Activated CD8-positive, alpha-beta memory T cell treated with anti-CD3 and anti-CD28 coated beads for 36 hours (primary cell): ENCODE results near the gene PAXX. TPM values are rescaled to one million over a fixed set of nuclear protein-coding genes. Genes with fewer than 3 reads are reported as not detected.

Experiments used
- CTCF ChIA-PET: fragments of 350-600 bp; sonication (Branson Sonifier 250); formaldehyde crosslinking; loops from one replicate; lab custom pipeline; 2021; ENCODE audit warnings: antibody characterized with exemption; lab: Charles Lee
- POLR2A ChIA-PET: fragments of 350-600 bp; sonication (Branson Sonifier 250); formaldehyde crosslinking; loops from one replicate; lab custom pipeline; 2021; ENCODE audit warnings: antibody characterized with exemption; lab: Charles Lee
- total RNA-seq, 2 experiments: library from RNA; stranded (reverse); gene quantifications; one replicate each; pipeline ENCODE4 v1.2.3, GENCODE V29; 2021

PAXX gene
- total RNA-seq, 2 experiments from 2014 or later = 66.9 to 74.6 TPM

DNA sequence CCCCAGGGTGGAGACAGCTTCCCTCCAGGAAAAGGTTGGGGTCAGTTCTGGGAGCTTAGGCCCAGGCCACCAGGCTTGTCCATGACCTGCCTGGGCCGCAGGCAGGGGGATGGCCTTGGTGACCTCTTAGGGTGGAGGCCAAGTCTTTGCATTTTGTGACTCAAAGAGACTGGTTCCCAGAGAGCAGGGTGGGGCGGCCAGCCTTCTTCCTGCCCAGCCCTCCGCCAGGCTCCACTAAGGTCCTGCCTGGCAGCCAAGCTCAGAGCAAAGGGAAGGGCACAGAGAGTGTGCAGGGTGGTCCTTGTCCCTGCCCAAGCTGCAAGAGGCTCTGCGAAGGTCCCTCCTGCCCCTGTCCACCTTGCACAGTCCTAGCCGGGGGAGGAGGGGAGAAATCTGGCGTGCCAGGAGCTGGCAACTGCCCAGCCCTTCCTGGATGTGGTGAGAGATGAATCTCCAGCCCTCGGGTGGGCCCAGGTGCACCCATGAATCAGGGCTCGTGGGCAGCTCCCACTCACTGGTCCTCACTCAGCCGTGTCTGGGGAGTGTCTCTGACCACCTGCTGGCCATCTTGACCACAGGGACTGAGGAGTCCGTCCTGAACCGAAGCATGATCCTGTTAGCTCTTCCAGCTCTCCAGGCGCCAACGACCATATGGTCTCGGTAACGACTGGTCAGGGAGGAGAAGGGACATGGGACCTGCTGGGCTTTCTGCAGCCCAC, 17.2 kb upstream of the PAXX start:
- CTCF ChIA-PET = interaction anchor here (0.5 to 3.1 kb wide), 16 partner anchors 10 to 248 kb away, joined by 3 to 17 read pairs (median 4); partner anchors contain the start of genes ABCA2, C8G, CLIC3 and FUT7

DNA sequence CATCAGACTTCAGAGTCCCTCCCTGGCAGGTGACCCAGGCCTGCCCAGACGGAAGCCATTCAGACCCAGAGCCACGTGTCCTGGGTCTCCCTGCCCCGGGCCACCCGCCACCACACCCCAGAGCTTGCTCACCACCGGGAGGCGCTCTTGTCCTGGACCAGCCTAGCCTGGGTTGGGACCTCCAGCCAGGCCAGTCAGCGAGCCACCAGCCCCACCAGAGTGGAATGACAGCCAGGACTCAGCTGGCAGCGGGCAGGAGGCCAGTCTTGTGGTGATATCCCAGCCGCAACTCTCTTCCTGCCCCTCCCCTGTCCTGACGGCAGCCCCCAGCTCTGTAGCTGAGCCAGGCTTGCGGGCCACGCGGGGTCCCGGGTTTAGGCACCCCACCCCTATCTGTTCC, 16.6 kb upstream of the PAXX start:
- POLR2A ChIA-PET = no interaction called here
- CTCF ChIA-PET = interaction anchor here (0.5 to 3.1 kb wide), 17 partner anchors 9 to 249 kb away, joined by 3 to 17 read pairs (median 5); partner anchors contain the start of genes ABCA2, CLIC3, FUT7 and PAXX

More for the DNA sequence above, 17.2 kb upstream of the PAXX start:
- POLR2A ChIA-PET = no interaction called here

DNA sequence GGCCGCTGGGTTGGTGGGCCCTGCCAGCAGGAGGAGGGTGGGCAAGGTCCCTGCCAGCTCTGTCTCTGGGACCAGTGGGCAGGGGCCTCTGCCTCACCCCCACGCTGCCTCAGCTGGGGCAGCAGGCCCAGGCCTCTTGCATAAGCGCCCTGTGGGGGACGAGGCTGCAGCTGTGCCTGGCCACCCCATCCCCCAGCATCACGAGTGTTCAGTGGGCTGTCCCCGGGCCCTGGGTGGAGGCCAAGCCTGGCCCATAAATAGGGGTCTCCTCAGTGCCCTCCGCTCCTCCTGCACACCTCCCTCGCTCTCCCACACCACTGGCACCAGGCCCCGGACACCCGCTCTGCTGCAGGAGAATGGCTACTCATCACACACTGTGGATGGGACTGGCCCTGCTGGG, 15.0 kb upstream of the PAXX start, which contains the start of gene PTGDS:
Gene PTGDS, plus strand, starts transcription at position 282 of the 400 bp plus-strand sequence. Its CDS starts 75 bp downstream, at position 357.
- CTCF ChIA-PET = interaction anchor here (0.8 to 3.1 kb wide), 6 partner anchors 12 to 58 kb away, joined by 4 to 17 read pairs (median 8); partner anchors contain the start of genes ABCA2, C8G and CLIC3
- POLR2A ChIA-PET = no interaction called here

DNA sequence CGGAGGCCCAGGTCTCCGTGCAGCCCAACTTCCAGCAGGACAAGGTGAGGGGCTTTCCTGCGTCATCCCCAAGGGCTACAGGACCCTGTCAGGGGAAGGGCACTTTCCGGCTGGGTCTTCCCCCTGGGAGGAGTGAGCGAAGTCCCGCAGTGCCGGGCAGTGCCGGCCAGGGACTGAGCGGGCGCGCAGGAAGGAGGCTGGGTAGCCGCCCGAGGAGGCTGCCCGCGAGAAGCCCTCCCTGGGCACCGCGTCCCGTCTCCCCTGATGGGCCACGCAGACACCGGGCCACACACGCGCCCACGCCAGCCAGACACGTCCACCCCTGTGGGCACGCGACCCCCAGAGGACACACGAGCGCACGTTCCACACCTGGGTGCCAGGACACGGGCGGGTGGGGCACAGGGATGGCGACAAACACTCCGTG, 14.6 kb upstream of the PAXX start:
- POLR2A ChIA-PET = interaction anchor here (1.2 kb wide), 1 partner anchor 15 kb away, joined by 3 read pairs; the partner anchor contains the start of gene PAXX
- CTCF ChIA-PET = interaction anchor here (1.2 kb wide), 1 partner anchor 9 kb away, joined by 5 read pairs; no protein-coding TSS in a partner anchor

DNA sequence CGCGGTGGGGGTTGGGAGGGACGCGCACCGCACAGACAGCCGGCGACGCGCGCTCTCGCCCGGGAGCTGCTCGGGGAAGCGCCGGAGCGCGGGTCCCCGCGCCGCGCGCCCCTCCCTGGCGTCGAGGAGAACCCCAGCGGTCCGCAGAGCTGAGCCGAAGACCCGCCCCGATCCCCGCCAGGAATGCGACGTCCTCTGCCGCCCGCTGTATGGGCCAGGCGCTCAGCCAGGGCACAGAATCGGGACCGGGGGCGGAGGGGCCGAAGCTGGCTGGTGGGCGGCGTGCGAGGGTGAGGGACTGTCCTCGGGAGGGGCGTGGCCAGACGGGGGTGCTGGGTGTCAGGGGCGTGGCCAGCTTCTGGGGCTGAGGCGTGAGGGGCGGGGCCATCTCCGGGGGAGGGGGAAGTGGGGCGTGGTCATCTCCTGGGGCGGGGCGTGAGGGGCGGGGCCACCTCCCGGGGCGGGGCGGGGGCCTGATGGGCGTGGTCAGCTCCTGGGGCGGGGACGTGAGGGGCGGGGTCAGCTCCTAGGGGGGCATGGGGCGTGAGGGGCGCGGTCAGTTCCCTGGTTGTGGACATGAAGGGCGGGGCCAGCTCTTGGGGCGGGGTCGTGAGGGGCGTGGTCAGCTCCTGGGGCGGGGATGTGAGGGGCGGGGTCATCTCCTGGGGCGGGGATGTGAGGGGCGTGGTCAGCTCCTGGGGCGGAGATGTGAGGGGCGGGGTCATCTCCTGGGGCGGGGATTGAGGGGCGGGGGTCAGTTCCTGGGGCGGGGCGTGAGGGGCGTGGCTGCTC, 14.0 kb upstream of the PAXX start:
- CTCF ChIA-PET = interaction anchor here (0.8 to 1.2 kb wide), 2 partner anchors 10 to 12 kb away, joined by 4 to 5 read pairs; no protein-coding TSS in a partner anchor
- POLR2A ChIA-PET = interaction anchor here (1.2 kb wide), 1 partner anchor 14 kb away, joined by 3 read pairs; the partner anchor contains the start of gene PAXX

DNA sequence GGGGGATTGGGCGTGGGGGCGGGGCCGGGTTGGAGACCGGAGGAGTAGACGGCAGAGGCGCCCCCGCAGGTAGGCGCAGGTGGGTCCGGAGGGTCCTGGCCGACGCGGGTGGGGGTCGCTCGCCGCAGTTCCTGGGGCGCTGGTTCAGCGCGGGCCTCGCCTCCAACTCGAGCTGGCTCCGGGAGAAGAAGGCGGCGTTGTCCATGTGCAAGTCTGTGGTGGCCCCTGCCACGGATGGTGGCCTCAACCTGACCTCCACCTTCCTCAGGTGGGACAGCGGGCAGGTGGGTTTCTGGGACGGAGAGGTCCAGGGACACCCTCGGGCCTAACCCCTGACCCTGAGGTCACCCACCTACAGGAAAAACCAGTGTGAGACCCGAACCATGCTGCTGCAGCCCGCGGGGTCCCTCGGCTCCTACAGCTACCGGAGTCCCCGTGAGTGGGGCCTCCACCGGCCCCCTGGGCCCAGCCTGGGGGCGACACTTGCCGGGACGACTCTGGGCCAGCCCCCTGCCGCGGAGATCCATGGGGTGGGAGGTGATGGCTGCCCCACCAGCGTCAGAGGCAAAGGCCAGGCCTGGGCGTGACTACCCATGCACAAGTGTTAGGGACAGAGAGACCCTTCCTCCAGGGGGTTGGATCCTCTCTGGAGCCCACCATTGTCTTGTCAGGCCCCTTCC, 13.2 kb upstream of the PAXX start:
- ChIA-PET POLR2A (interaction anchor here (1.2 kb wide), 1 partner anchor 14 kb away, joined by 3 read pairs; the partner anchor contains the start of gene PAXX), CTCF (interaction anchor here (0.8 to 1.2 kb wide), 2 partner anchors 10 to 13 kb away, joined by 4 to 5 read pairs; no protein-coding TSS in a partner anchor)

DNA sequence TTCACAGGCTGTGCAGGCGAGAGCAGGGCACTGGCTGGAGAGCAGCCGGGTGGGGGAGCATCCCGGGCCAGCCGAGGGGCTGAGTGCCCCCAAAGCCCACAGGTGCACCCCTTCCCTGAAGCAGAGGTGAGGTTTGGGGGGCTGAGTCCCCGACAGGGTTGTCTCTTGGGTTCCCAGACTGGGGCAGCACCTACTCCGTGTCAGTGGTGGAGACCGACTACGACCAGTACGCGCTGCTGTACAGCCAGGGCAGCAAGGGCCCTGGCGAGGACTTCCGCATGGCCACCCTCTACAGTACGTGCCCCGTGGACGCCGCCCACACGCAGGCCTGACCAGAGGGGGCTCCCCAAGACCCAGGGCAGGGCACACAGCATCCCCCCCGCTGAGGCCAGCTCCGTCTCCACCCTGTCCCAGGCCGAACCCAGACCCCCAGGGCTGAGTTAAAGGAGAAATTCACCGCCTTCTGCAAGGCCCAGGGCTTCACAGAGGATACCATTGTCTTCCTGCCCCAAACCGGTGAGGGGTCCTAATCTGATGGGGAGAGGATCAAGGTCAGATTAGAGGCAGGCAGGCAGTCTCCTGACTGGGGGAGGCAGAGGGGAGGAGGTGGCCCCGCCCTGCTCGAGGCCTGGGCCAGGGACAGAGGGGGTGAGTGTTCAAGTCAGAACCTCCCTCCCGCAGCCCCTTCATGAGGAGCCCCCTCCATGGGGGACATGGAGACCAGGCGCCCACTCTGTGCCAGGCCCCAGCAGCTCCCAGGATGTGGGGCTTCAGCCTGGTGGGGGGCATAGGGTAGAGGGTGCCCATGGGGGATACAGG, 12.2 kb upstream of the PAXX start:
- ChIA-PET POLR2A (no interaction called here), CTCF (no interaction called here)

DNA sequence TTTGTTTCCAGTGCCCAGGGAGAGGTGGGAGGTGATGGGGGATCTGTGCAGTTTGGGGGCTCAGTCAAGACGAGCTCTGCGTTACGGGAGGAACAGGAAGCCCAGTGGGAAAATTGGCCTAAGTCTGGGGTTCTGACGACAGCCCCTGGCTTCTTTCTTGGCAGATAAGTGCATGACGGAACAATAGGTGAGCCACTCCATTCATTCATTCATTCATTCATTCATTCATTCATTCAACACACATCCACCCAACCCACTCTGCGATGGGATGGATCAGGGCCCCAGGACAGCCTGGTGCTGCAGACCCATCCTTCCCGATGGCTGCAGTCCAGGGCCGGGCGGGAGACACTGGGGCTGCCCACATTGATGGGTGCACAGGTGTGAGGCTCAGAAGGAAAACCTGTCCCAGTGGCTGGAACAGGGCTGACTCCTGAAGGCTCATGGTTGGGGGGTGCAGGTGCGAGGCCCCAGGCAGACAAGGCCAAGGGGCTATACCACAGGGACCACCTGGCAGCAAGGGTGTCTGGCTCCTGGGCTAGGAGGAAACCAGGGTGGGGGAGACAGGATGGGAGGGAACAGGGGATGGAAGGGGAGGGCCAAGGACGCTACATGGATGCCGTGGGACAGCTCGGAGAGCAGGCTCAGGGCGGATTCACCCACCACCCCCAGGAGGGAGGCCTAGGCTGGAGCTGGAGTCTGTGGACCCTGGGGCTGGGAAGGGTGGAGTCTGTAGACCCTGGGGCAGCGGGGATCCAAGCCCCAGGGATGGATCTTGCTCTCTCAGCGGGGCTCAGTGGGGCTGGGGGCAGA, 11.3 kb upstream of the PAXX start:
- CTCF ChIA-PET = interaction anchor here (1.0 kb wide), 1 partner anchor 55 kb away, joined by 3 read pairs; no protein-coding TSS in a partner anchor
- POLR2A ChIA-PET = no interaction called here

DNA sequence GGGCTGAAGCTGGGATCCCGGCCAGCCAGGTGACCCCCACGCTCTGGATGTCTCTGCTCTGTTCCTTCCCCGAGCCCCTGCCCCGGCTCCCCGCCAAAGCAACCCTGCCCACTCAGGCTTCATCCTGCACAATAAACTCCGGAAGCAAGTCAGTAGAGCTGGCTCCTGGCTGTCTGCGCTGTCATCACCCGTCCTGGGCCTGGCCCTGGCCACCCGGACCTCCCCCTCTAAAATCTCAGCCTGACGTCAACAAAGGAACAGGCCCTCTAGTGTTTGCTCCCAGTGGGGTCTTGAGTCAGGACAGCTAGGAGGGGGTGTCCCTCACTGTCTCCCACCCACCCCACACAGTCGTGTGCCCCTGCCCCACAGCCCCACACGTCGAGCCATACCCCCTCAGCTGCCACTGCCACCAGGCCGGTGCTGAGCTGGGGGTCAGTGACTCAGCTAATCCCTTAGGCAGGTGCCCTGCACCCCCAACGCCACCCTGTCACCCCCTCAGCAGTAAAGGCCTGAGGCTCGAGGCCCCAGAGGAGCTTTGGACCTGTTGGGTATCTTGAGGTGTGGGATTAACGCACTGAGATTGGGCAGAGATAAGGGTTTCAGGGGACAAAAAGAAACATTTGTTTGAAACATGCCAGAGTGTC, 10.5 kb upstream of the PAXX start:
- POLR2A ChIA-PET = no interaction called here
- CTCF ChIA-PET = interaction anchor here (1.0 to 1.1 kb wide), 2 partner anchors 10 to 54 kb away, joined by 3 to 5 read pairs; partner anchors contain the start of gene PAXX

DNA sequence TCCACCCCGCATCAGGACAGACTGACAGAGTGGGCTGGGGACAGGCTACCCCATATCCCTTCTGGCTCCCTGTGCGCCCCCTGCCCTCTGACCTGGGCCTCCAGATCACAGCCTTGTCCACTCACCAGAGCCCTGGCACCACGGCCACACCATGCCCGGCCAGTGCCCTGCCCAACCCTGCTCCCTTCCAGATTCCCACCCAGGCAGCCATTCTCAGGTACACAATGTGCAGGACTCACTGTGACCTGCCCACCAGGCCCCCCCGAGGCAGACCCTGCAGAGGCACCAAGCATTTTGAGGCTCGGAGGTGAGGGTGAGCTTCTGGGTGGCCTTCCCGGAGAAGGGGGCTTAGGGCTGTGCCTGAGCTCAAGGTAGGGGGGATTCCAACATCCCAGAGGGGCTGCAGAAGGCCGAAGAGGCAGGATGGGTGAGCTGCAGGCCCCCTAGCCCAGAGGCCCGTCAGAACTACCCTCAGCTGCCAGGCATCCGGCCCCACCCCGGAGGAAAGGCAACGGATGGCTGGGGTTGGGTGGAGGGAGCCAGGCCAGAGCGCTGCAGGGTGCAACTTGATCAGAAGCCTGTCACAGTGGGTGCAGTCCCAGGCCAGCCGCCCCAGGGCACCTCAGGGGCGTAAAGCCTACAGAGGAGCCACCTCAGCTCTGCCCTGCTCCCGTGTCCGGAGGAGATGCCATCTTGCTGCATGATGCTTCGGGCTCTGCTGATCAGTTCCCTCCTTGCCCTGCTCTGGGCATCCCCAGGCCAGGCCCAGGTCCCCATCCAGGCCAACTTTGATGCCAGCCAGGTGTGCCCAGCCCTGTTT, 9.8 kb upstream of the PAXX start, which contains the start of gene LCNL1:
Gene LCNL1, plus strand, starts transcription at position 762 of the 820 bp plus-strand sequence. CDS start 594 bp downstream, outside the sequence.
- POLR2A ChIA-PET = no interaction called here

DNA sequence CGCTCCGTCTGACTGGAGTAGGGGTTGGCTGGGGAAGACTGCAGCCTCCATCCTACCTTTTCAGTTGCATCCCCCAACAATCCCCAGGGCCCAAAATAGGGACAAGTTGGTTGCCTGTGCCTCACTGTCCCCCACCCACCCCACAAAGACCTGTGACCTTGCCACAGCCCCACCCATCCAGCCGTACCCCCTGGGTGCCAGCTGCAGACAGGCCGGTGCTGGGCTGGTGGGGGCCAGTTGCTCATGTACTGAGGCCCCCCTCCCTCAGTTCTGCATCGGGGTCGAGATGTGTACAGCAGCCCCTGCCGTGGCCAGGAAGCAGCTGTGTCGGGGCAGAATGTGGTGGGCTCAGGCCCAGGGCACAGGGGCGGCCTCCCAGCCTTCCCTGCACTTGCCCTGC, 9.1 kb upstream of the PAXX start:
- CTCF ChIA-PET = no interaction called here
- POLR2A ChIA-PET = no interaction called here

More for the DNA sequence above, 9.8 kb upstream of the PAXX start, which contains the start of gene LCNL1:
- CTCF ChIA-PET = interaction anchor here (1.1 kb wide), 1 partner anchor 10 kb away, joined by 5 read pairs; the partner anchor contains the start of gene PAXX

DNA sequence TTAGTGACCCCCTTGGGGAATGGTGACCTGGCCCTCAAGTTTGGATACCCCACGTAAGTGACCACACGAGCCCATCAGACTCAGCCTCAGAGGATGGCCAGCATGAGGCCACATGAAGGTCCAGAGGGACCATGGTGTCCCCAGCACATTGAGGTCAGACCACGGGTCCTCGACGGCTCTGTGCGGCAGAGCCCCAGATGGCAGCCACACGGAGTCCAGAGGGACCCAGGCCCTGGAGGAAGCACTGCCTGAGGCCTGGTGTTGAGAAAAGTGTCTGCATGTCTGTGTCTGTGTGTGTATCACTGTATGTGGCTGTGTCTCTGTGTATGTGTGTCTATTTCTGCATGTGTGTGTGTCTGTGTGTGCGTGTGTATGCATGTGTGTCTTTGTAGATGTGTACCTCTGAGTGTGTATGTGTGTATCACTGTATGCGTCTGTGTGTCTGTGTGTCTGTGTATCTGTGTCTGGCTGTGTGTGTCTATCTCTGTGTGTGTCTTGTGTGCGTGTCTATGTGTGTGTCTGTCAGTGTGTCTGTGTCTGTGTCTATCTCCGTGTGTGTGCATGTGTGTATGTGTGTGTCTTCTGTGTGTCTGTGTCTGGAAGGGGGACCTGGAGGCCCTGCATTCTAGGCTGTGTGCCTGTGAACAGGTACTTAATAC, 8.4 kb upstream of the PAXX start:
- ChIA-PET POLR2A (no interaction called here), CTCF (no interaction called here)

DNA sequence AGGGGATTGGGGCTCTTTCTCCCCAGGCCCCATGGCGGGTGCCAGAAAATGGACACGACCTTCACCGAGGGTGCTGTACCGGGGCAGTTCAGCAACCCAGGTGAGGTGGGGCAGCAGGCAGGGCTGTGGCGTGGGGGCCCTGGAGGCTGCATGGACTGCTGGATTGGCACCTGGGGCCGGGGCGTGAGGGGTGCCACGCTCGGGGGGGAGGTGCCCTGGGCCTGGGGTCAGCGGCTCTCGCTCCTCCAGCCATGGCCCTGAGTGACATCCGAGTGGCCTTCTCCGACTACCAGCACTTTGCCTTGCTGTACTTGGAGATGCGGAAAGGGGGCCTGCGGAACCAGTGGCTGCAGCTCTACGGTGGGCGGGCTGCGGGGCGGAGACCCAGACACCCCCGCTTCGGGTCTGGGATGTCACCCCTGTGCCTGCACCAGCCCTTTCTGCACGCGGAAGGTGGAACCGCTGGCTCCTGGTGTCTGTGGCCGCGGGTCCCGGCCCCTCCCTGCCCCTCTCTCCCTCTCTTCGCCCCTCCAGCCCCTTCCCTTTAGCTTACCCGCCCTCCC, 7.7 kb upstream of the PAXX start:
- ChIA-PET POLR2A (no interaction called here), CTCF (interaction anchor here (0.9 to 1.5 kb wide), 3 partner anchors 9 to 45 kb away, joined by 3 to 5 read pairs (median 3); no protein-coding TSS in a partner anchor)

DNA sequence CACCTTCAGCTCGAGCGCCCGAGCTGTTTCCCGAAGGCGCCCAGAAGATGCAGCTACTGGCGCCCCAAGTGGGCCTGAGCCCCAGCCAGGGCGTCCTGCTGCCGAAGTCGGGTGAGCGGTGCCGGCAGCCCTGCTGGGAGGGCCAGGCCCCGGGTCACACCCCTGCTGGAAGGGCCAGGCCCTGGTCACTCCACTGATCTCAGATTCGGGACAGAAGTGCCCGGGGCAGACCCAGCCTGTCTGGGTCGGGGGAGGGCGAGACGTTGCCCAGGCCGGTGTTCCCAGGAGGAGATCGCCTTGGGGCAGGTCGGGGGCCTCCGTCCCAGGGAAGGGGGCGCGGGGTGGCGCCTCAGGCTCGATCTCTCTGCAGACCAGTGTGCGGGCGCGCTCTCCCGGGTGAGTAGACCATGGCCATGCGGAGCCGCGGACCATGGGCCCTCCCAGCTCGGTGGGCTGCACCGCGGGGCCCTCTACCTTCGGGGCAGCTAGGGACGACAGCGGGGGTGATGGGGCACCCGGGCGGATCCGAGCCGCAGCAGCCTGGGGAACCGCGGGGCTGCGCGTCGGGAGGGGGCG, 7.1 kb upstream of the PAXX start:
- POLR2A ChIA-PET = no interaction called here
- CTCF ChIA-PET = interaction anchor here (0.9 to 1.5 kb wide), 3 partner anchors 10 to 44 kb away, joined by 3 to 5 read pairs (median 3); no protein-coding TSS in a partner anchor
